Naive thymus-derived CD8-positive, alpha-beta T cell (primary cell): ENCODE data around the gene RGS14. TPM values are rescaled to one million over a fixed set of nuclear protein-coding genes. Genes with fewer than 3 reads are reported as not detected.

Experiments used
- ATAC-seq, 2 donors: fragments of 150-1000 bp; cut with Tn5 transposase in 1 of 2; sonication (Bioruptor Pico), chemical (Tn5 transposase) in 1 of 2; 1 replicate in 1 of 2; 2 replicates in 1 of 2; pipeline ENCODE4 v1.10.0; 2021; ENCODE audit warnings: mild to moderate bottlenecking in 2 of 2, moderate library complexity in 2 of 2
- POLR2A ChIA-PET: fragments of 350-600 bp; sonication (Branson Sonifier 250); formaldehyde crosslinking; loops from one replicate; lab custom pipeline; 2021; ENCODE audit warnings: antibody characterized with exemption; lab: Charles Lee
- DNase-seq, 10 donors: peaks; one replicate each; pipeline versions ENCODE4 v3.0.0 to v3.0.0-alpha.2; 2020 to 2022
- H3K27ac Mint-ChIP-seq, 10 donors: one replicate each; pipeline ENCODE4 v1.8.0; 2020 to 2022; ENCODE audit warnings: mild to moderate bottlenecking in 10 of 10, mixed read lengths in 10 of 10, moderate library complexity in 4 of 10, inconsistent platforms in 1 of 10
- H3K27me3 Mint-ChIP-seq, 5 donors: one replicate each; pipeline ENCODE4 v1.8.0; 2021 to 2022; ENCODE audit warnings: mixed read lengths in 5 of 5
- H3K36me3 Mint-ChIP-seq, 3 donors: one replicate each; pipeline ENCODE4 v1.8.0; 2020 to 2022; ENCODE audit warnings: mixed read lengths in 3 of 3, mild to moderate bottlenecking in 2 of 3, inconsistent platforms in 1 of 3
- H3K4me1 Mint-ChIP-seq, 4 donors: one replicate each; pipeline ENCODE4 v1.8.0; 2021 to 2022; ENCODE audit warnings: mixed read lengths in 4 of 4
- H3K4me3 Mint-ChIP-seq, 10 donors: one replicate each; pipeline ENCODE4 v1.8.0; 2020 to 2022; ENCODE audit warnings: mild to moderate bottlenecking in 10 of 10, mixed read lengths in 10 of 10, moderate library complexity in 6 of 10, inconsistent platforms in 1 of 10
- H3K9me3 Mint-ChIP-seq, 9 donors: one replicate each; pipeline ENCODE4 v1.8.0; 2020 to 2022; ENCODE audit warnings: mixed read lengths in 9 of 9, mild to moderate bottlenecking in 3 of 9, inconsistent platforms in 1 of 9, moderate library complexity in 1 of 9
- polyA plus RNA-seq, 3 donors: library from polyadenylated mRNA; unstranded; fragments of 300-500 nt; fragmentation: Illumina TruSeq; gene quantifications; one replicate each; pipeline ENCODE4 v1.2.3, GENCODE V29; 2021
- total RNA-seq, 8 experiments: library from RNA in 2 of 8; stranded (reverse) in 2 of 8; gene quantifications; one replicate each; pipeline ENCODE4 v1.2.3 and lab custom pipeline; 2021 to 2026

The RGS14 gene
- total and polyA plus RNA-seq, 5 experiments from 2014 or later = 40.9 to 122 (median 89.3) TPM

- H3K4me3 Mint-ChIP-seq = peak overlapping the region; percentile 75 to 89 (median 82)
- no peaks in the 10 kb centered on the region for H3K9me3 Mint-ChIP-seq
- peak; percentile 45 to 82 (median 54) for DNase-seq
- peak overlapping the region in 4 of 10 donors; percentile 51 to 88 (median 58) for H3K27ac Mint-ChIP-seq
- peaks cover 0 to 9% (median 0%) of the 10 kb centered on the region in 5 donors for H3K27me3 Mint-ChIP-seq
- no peaks in the 10 kb centered on the region for H3K36me3 Mint-ChIP-seq
- POLR2A ChIA-PET = interaction anchor here (0.6 to 34.6 kb wide), 17 partner anchors 9 to 98 kb away, joined by 3 to 1530 read pairs (median 4); partner anchors contain the start of genes GRK6, MXD3, PDLIM7 and PRR7
- peaks cover 2 to 47% (median 36%) of the 10 kb centered on the region in 4 donors for H3K4me1 Mint-ChIP-seq
- peak; percentile 44 to 53 for ATAC-seq
Observed at GRCh38 chr5:177402271-177403043, 44.7 kb downstream of the RGS14 start.

GRCh38 chr5:177403102-177403791 is 45.5 kb downstream of the RGS14 start:
- peak; percentile 45 to 64 for ATAC-seq
- Mint-ChIP-seq H3K27ac (peak overlapping the region in 5 of 10 donors; percentile 51 to 88 (median 55)), H3K4me3 (peak overlapping the region; percentile 75 to 89 (median 82)), H3K27me3 (peaks cover 0 to 9% (median 0%) of the 10 kb centered on the region in 5 donors), H3K36me3 (no peaks in the 10 kb centered on the region), H3K4me1 (peaks cover 2 to 47% (median 36%) of the 10 kb centered on the region in 4 donors), H3K9me3 (no peaks in the 10 kb centered on the region)
- POLR2A ChIA-PET = interaction anchor here (0.6 to 34.6 kb wide), 21 partner anchors 10 to 294 kb away, joined by 3 to 1530 read pairs (median 4); partner anchors contain the start of genes GRK6, LMAN2, MXD3 and PDLIM7
- peak; percentile 18 to 79 (median 64) for DNase-seq

GRCh38 chr5:177403792-177404640 is 46.3 kb downstream of the RGS14 start:
- peak overlapping the region; percentile 60 to 89 (median 80) for H3K4me3 Mint-ChIP-seq
- H3K4me1 Mint-ChIP-seq = peaks cover 2 to 47% (median 37%) of the 10 kb centered on the region in 4 donors
- H3K27me3 Mint-ChIP-seq = peaks cover 0 to 9% (median 0%) of the 10 kb centered on the region in 5 donors
- no peaks in the 10 kb centered on the region for H3K9me3 Mint-ChIP-seq
- no peaks in the 10 kb centered on the region for H3K36me3 Mint-ChIP-seq
- POLR2A ChIA-PET = interaction anchor here (0.5 to 34.6 kb wide), 19 partner anchors 10 to 295 kb away, joined by 3 to 1530 read pairs (median 5); partner anchors contain the start of genes GRK6, LMAN2, MXD3 and PDLIM7
- DNase-seq (peak; percentile 73 to 92 (median 82)), ATAC-seq (peak; percentile 80 to 81)
- peak overlapping the region in 5 of 10 donors; percentile 27 to 88 (median 60) for H3K27ac Mint-ChIP-seq

- DNase-seq = no peak
Observed at GRCh38 chr5:177404641-177405179, 47.0 kb downstream of the RGS14 start.

GRCh38 chr5:177405312-177405711 is 47.6 kb downstream of the RGS14 start:
- Mint-ChIP-seq H3K9me3 (no peaks in the 10 kb centered on the region), H3K27me3 (peaks cover 0 to 9% (median 0%) of the 10 kb centered on the region in 5 donors), H3K4me1 (peaks cover 3 to 48% (median 40%) of the 10 kb centered on the region in 4 donors), H3K27ac (peak overlapping the region in 1 of 10 donors; percentile 12), H3K4me3 (peak overlapping the region in 6 of 10 donors; percentile 22 to 81 (median 61)), H3K36me3 (no peaks in the 10 kb centered on the region)
- POLR2A ChIA-PET = interaction anchor here (0.9 to 34.6 kb wide), 10 partner anchors 8 to 96 kb away, joined by 3 to 1530 read pairs (median 13); partner anchors contain the start of genes GRK6, LMAN2, PDLIM7 and PRR7
- DNase-seq (no peak), ATAC-seq (no peak)

More at GRCh38 chr5:177404641-177405179, 47.0 kb downstream of the RGS14 start:
- Mint-ChIP-seq H3K4me1 (peaks cover 3 to 47% (median 39%) of the 10 kb centered on the region in 4 donors), H3K36me3 (no peaks in the 10 kb centered on the region), H3K4me3 (peak overlapping the region; percentile 45 to 87 (median 66)), H3K27me3 (peaks cover 0 to 9% (median 0%) of the 10 kb centered on the region in 5 donors), H3K27ac (peak overlapping the region in 4 of 10 donors; percentile 44 to 77 (median 62)), H3K9me3 (no peaks in the 10 kb centered on the region)
- no peak for ATAC-seq
- POLR2A ChIA-PET = interaction anchor here (0.5 to 34.6 kb wide), 13 partner anchors 9 to 97 kb away, joined by 3 to 1530 read pairs (median 12); partner anchors contain the start of genes GRK6, LMAN2, MXD3 and PDLIM7

DNA sequence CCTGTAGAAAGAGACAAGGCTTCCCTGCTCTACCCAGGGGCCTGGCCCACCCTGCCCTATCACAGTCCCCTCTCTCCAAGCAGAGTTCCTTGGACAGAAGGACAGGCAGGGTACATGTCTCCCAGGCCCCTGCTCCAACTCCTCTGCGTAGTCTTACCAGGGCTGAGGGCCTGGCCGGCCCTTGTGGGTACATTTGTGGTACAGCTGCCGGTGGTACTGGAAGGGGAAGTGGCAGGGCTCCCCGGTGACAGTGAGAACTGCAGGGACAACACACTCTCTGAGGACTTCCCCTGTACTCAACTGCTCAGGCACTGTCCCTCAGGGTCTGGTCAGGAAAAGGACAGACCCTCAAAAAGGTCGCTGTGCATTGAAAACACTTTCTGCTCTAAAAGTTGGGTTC is 48.1 kb downstream of the RGS14 start:
- no peak for ATAC-seq

GRCh38 chr5:177409043-177409801 is 51.5 kb downstream of the RGS14 start, which contains the start of gene F12:
TSS of gene F12 (minus strand) at chr5:177409564. CDS start at chr5:177409527, 37 bp downstream.
- POLR2A ChIA-PET = interaction anchor here (11.1 to 34.6 kb wide), 2 partner anchors 19 to 39 kb away, joined by 285 to 1530 read pairs; partner anchors contain the start of genes GRK6 and PRR7
- Mint-ChIP-seq H3K36me3 (no peaks in the 10 kb centered on the region), H3K27ac (peak within 1 kb of the TSS in 2 of 10 donors; percentile 18 to 68)

More for the DNA sequence above, 48.1 kb downstream of the RGS14 start:
- Mint-ChIP-seq H3K27me3 (peaks cover 0 to 9% (median 0%) of the 10 kb centered on the region in 5 donors), H3K36me3 (no peaks in the 10 kb centered on the region), H3K27ac (peak overlapping the region in 1 of 10 donors; percentile 44), H3K9me3 (no peaks in the 10 kb centered on the region), H3K4me3 (peak overlapping the region in 1 of 10 donors; percentile 53), H3K4me1 (peaks cover 6 to 53% (median 45%) of the 10 kb centered on the region in 4 donors)
- POLR2A ChIA-PET = interaction anchor here (0.6 to 34.6 kb wide), 6 partner anchors 22 to 96 kb away, joined by 3 to 1530 read pairs (median 13); partner anchors contain the start of genes GRK6, LMAN2 and PRR7
- DNase-seq = no peak

GRCh38 chr5:177410575-177410974 is 52.9 kb downstream of the RGS14 start:
- POLR2A ChIA-PET = interaction anchor here (11.1 to 34.6 kb wide), 2 partner anchors 18 to 37 kb away, joined by 285 to 1530 read pairs; partner anchors contain the start of genes GRK6 and PRR7
- H3K4me1 Mint-ChIP-seq = peaks cover 8 to 49% (median 38%) of the 10 kb centered on the region in 4 donors
- H3K27me3 Mint-ChIP-seq = no peaks in the 10 kb centered on the region
- peak overlapping the region in 2 of 10 donors; percentile 68 to 71 for H3K27ac Mint-ChIP-seq
- no peaks in the 10 kb centered on the region for H3K36me3 Mint-ChIP-seq
- H3K4me3 Mint-ChIP-seq = peak overlapping the region in 1 of 10 donors; percentile 2
- DNase-seq = no peak
- no peaks in the 10 kb centered on the region for H3K9me3 Mint-ChIP-seq
- ATAC-seq = no peak

More at GRCh38 chr5:177409043-177409801, 51.5 kb downstream of the RGS14 start, which contains the start of gene F12:
- Mint-ChIP-seq H3K9me3 (no peaks in the 10 kb centered on the region), H3K27me3 (no peaks in the 10 kb centered on the region), H3K4me1 (peaks cover 6 to 55% (median 42%) of the 10 kb centered on the region in 4 donors), H3K4me3 (no peak within 1 kb of the TSS)
- ATAC-seq (no peak), DNase-seq (no peak)

- POLR2A ChIA-PET = interaction anchor here (1.7 to 34.6 kb wide), 4 partner anchors 8 to 35 kb away, joined by 4 to 1530 read pairs (median 29); partner anchors contain the start of genes GRK6 and PRR7
- H3K4me3 Mint-ChIP-seq = peak overlapping the region in 3 of 10 donors; percentile 30 to 72 (median 45)
Observed at GRCh38 chr5:177412603-177413233, 55.0 kb downstream of the RGS14 start.

More at GRCh38 chr5:177412603-177413233, 55.0 kb downstream of the RGS14 start:
- no peaks in the 10 kb centered on the region for H3K27me3 Mint-ChIP-seq
- H3K36me3 Mint-ChIP-seq = no peaks in the 10 kb centered on the region
- no peak for DNase-seq
- H3K27ac Mint-ChIP-seq = peak overlapping the region in 3 of 10 donors; percentile 58 to 91 (median 75)
- H3K9me3 Mint-ChIP-seq = no peaks in the 10 kb centered on the region
- ATAC-seq = no peak
- peaks cover 8 to 46% (median 33%) of the 10 kb centered on the region in 4 donors for H3K4me1 Mint-ChIP-seq
